HG02588 (cell line): ENCODE data around the gene GTF2F1.
"Not testable (repeated sequence)": the region's sequence is repeated elsewhere in the genome, so short reads cannot be mapped to it uniquely, and the experiment has no call there.

Experiments
- ATAC-seq: cut with Tn5 transposase; IDR thresholded peaks from one replicate; pipeline ENCODE4 v1.9.1; 2021; ENCODE audit warnings: mild to moderate bottlenecking, moderate library complexity; ENCODE audit not compliant: unreplicated experiment

The GTF2F1 gene

GRCh38 chr19:6393074-6393982, at the start of gene GTF2F1:
Gene GTF2F1 (minus strand): TSS chr19:6393164. CDS start chr19:6392995, 169 bp downstream.
- peak; percentile 74 for ATAC-seq

GRCh38 chr19:6442087-6442688, 49.2 kb upstream of the GTF2F1 start:
- no peak for ATAC-seq

- ATAC-seq: no peak
Observed at GRCh38 chr19:6440905-6441304, 47.9 kb upstream of the GTF2F1 start.

GRCh38 chr19:6439743-6440142, 46.8 kb upstream of the GTF2F1 start:
- ATAC-seq: no peak

GRCh38 chr19:6433663-6434062, 40.7 kb upstream of the GTF2F1 start, which contains the start of gene SLC25A41:
Gene SLC25A41 (minus strand): TSS chr19:6433763. CDS start chr19:6433693, 70 bp downstream.
- no peak for ATAC-seq

- no peak for ATAC-seq
Observed at GRCh38 chr19:6433165-6433564, 40.2 kb upstream of the GTF2F1 start.

- ATAC-seq: no peak
Observed at GRCh38 chr19:6431891-6432290, 38.9 kb upstream of the GTF2F1 start.

GRCh38 chr19:6429419-6430221, 36.7 kb upstream of the GTF2F1 start:
- no peak for ATAC-seq

GRCh38 chr19:6428692-6429418, 35.9 kb upstream of the GTF2F1 start:
- ATAC-seq: not testable (repeated sequence)

- ATAC-seq: no peak
Observed at GRCh38 chr19:6427131-6427530, 34.2 kb upstream of the GTF2F1 start.

- ATAC-seq: no peak
Observed at GRCh38 chr19:6425732-6426620, 33.0 kb upstream of the GTF2F1 start.

GRCh38 chr19:6424939-6425731, 32.2 kb upstream of the GTF2F1 start:
- peak; percentile 82 for ATAC-seq

- peak; percentile 3 for ATAC-seq
Observed at GRCh38 chr19:6424195-6424938, 31.4 kb upstream of the GTF2F1 start, which contains the start of gene KHSRP. Gene KHSRP (minus strand): TSS chr19:6424811. CDS start chr19:6424701, 110 bp downstream.

- ATAC-seq: no peak
Observed at GRCh38 chr19:6423499-6424194, 30.7 kb upstream of the GTF2F1 start.

- no peak for ATAC-seq
Observed at GRCh38 chr19:6421075-6422014, 28.4 kb upstream of the GTF2F1 start.

GRCh38 chr19:6418562-6418932, 25.6 kb upstream of the GTF2F1 start:
- no peak for ATAC-seq
